ENCODE data around the gene GABRR2.

DNA sequence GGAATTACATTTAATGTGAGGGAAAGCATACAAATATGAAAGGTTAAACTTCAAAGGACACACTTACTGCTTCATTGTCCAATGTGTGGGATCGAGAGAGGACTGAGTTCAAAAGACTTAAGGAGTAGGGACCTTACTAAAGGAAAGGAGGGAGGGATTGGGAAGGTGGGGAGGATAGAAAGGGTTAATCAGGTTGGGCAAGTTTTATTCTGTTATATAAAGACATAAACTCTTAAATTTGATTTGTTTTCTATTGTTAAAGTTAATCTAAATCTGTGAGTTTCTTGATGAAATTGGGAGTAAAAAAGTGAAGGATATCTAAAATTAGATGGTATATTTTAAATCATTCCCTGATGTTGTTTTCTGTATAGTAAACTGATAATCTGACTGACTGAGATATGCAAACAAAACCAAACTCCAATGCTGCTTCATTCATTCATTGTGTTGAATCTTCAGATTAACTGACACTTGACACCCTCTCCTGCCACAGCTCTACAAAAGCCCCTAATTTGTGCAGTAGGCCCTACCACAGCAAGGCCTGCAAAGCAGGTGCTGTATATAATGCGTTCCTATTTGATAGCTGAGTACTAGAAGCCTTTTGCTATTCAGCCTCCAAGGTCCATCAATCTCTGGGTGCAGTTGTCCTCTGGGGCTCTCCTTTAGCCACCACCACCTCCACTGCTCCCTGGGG lies 38.7 kb upstream of the GABRR2 start:
- TF ChIP-seq, protein P1, sequence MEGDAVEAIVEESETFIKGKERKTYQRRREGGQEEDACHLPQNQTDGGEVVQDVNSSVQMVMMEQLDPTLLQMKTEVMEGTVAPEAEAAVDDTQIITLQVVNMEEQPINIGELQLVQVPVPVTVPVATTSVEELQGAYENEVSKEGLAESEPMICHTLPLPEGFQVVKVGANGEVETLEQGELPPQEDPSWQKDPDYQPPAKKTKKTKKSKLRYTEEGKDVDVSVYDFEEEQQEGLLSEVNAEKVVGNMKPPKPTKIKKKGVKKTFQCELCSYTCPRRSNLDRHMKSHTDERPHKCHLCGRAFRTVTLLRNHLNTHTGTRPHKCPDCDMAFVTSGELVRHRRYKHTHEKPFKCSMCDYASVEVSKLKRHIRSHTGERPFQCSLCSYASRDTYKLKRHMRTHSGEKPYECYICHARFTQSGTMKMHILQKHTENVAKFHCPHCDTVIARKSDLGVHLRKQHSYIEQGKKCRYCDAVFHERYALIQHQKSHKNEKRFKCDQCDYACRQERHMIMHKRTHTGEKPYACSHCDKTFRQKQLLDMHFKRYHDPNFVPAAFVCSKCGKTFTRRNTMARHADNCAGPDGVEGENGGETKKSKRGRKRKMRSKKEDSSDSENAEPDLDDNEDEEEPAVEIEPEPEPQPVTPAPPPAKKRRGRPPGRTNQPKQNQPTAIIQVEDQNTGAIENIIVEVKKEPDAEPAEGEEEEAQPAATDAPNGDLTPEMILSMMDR (IDR thresholded peaks at IDR 0.05; ENCODE audit: poor library complexity), result no peak
- TF ChIP-seq EZH2phosphoT487 (IDR thresholded peaks at IDR 0.05; ENCODE audit: low read depth, severe bottlenecking, unreplicated experiment) (no peak), EZH2 (IDR thresholded peaks at IDR 0.05; ENCODE audit: borderline replicate concordance) (no peak)
